ENCODE results near the gene MMS22L. TPM values are rescaled to one million over a fixed set of nuclear protein-coding genes. Genes with fewer than 3 reads are reported as not detected.

Gene MMS22L
- total RNA-seq, 5 donors from 2014 or later (not counting 1 experiment from before 2014, with no cell fraction given), result 10.2 to 14.0 (median 12.2) TPM

GRCh38 chr6:97306544-97307320, 23.7 kb upstream of the MMS22L start:
- DNase-seq (no peak), ATAC-seq (replicated peaks in 1 of 4) (no peak)
- Histone ChIP-seq H3K27me3 (replicated peaks in 1 of 2; ENCODE audit: control insufficient read depth in 2 of 2, extremely low read depth in 1 of 2, insufficient read depth in 2 of 2, low read length in 1 of 2) (peaks cover 0 to 4% of the 10 kb centered on the region in 2 experiments), H3K9me3 (no peaks in the 10 kb centered on the region), H3K36me3 (ENCODE audit: control insufficient read depth in 2 of 2, extremely low read depth in 1 of 2, insufficient read depth in 1 of 2, low read length in 1 of 2) (no peaks in the 10 kb centered on the region), H3K4me3 (ENCODE audit: control insufficient read depth in 1 of 2, extremely low read depth in 1 of 2, low read length in 1 of 2) (no peak overlapping the region), H3K27ac (ENCODE audit: low read length) (no peak overlapping the region), H3K4me1 (ENCODE audit: control insufficient read depth in 1 of 2, extremely low read depth in 1 of 2, insufficient read depth in 2 of 2, low read length in 2 of 2) (no peaks in the 10 kb centered on the region)
- peaks cover 12 to 24% of the 10 kb centered on the region in 2 donors for H3K27me3 Mint-ChIP-seq
- H3K4me3 Mint-ChIP-seq, result no peak overlapping the region
- H3K4me1 Mint-ChIP-seq, result no peaks in the 10 kb centered on the region
- WGBS (ENCODE audit: insufficient coverage), result 83% methylated on average over 1 of the region's 1 CpG
- ChIA-PET CTCF (no interaction called here), POLR2A (no interaction called here)
- H3K36me3 Mint-ChIP-seq, result no peaks in the 10 kb centered on the region
- H3K9me3 Mint-ChIP-seq, result no peaks in the 10 kb centered on the region
- H3K27ac Mint-ChIP-seq, result no peak overlapping the region

GRCh38 chr6:97305414-97306066, 22.5 kb upstream of the MMS22L start:
- Histone ChIP-seq H3K36me3 (ENCODE audit: control insufficient read depth in 2 of 2, extremely low read depth in 1 of 2, insufficient read depth in 1 of 2, low read length in 1 of 2) (no peaks in the 10 kb centered on the region), H3K27me3 (replicated peaks in 1 of 2; ENCODE audit: control insufficient read depth in 2 of 2, extremely low read depth in 1 of 2, insufficient read depth in 2 of 2, low read length in 1 of 2) (peaks cover 0 to 4% of the 10 kb centered on the region in 2 experiments), H3K4me3 (ENCODE audit: control insufficient read depth in 1 of 2, extremely low read depth in 1 of 2, low read length in 1 of 2) (no peak overlapping the region), H3K27ac (ENCODE audit: low read length) (no peak overlapping the region), H3K9me3 (no peaks in the 10 kb centered on the region), H3K4me1 (ENCODE audit: control insufficient read depth in 1 of 2, extremely low read depth in 1 of 2, insufficient read depth in 2 of 2, low read length in 2 of 2) (no peaks in the 10 kb centered on the region)
- H3K36me3 Mint-ChIP-seq, result no peaks in the 10 kb centered on the region
- H3K27me3 Mint-ChIP-seq, result peaks cover 17 to 27% of the 10 kb centered on the region in 2 donors
- WGBS (ENCODE audit: insufficient coverage), result 48% methylated on average over 5 of the region's 8 CpGs
- ATAC-seq (replicated peaks in 1 of 4), result no peak
- H3K27ac Mint-ChIP-seq, result no peak overlapping the region
- no peaks in the 10 kb centered on the region for H3K4me1 Mint-ChIP-seq
- H3K4me3 Mint-ChIP-seq, result no peak overlapping the region
- ChIA-PET POLR2A (no interaction called here), CTCF (no interaction called here)
- H3K9me3 Mint-ChIP-seq, result no peaks in the 10 kb centered on the region
- no peak for DNase-seq

- H3K36me3 Mint-ChIP-seq, result no peaks in the 10 kb centered on the region
Observed at GRCh38 chr6:97304701-97305100, 21.7 kb upstream of the MMS22L start.

GRCh38 chr6:97294451-97294850, 11.4 kb upstream of the MMS22L start:
- WGBS (ENCODE audit: insufficient coverage), result no CpG with 5 or more reads among the region's 3 CpGs
- no peaks in the 10 kb centered on the region for H3K36me3 ChIP-seq (ENCODE audit: control insufficient read depth in 2 of 2, extremely low read depth in 1 of 2, insufficient read depth in 1 of 2, low read length in 1 of 2)
- no peaks in the 10 kb centered on the region for H3K4me1 ChIP-seq (ENCODE audit: control insufficient read depth in 1 of 2, extremely low read depth in 1 of 2, insufficient read depth in 2 of 2, low read length in 2 of 2)
- H3K27ac Mint-ChIP-seq, result no peak overlapping the region
- ChIA-PET POLR2A (interaction anchor here in 1 of 2 donors (0.5 kb wide), 1 partner anchor 235 kb away, joined by 3 read pairs; no protein-coding TSS in a partner anchor), CTCF (no interaction called here)
- H3K9me3 Mint-ChIP-seq, result peaks cover 2 to 3% (median 2%) of the 10 kb centered on the region in 3 donors
- H3K27me3 ChIP-seq (replicated peaks in 1 of 2; ENCODE audit: control insufficient read depth in 2 of 2, extremely low read depth in 1 of 2, insufficient read depth in 2 of 2, low read length in 1 of 2), result no peaks in the 10 kb centered on the region
- peaks cover 2% of the 10 kb centered on the region for H3K36me3 Mint-ChIP-seq
- no peaks in the 10 kb centered on the region for H3K9me3 ChIP-seq
- no peaks in the 10 kb centered on the region for H3K4me1 Mint-ChIP-seq
- no peak overlapping the region for H3K4me3 Mint-ChIP-seq
- no peak overlapping the region for H3K27ac ChIP-seq (ENCODE audit: low read length)
- DNase-seq (no peak), ATAC-seq (replicated peaks in 1 of 4) (no peak)
- H3K4me3 ChIP-seq (ENCODE audit: control insufficient read depth in 1 of 2, extremely low read depth in 1 of 2, low read length in 1 of 2), result no peak overlapping the region
- peaks cover 24 to 41% of the 10 kb centered on the region in 2 donors for H3K27me3 Mint-ChIP-seq

More at GRCh38 chr6:97304701-97305100, 21.7 kb upstream of the MMS22L start:
- ChIA-PET POLR2A (no interaction called here), CTCF (no interaction called here)
- DNase-seq, result no peak
- peaks cover 0 to 4% of the 10 kb centered on the region in 2 experiments for H3K27me3 ChIP-seq (replicated peaks in 1 of 2; ENCODE audit: control insufficient read depth in 2 of 2, extremely low read depth in 1 of 2, insufficient read depth in 2 of 2, low read length in 1 of 2)
- Mint-ChIP-seq H3K9me3 (no peaks in the 10 kb centered on the region), H3K4me1 (no peaks in the 10 kb centered on the region), H3K4me3 (no peak overlapping the region), H3K27me3 (peaks cover 17 to 31% of the 10 kb centered on the region in 2 donors), H3K27ac (no peak overlapping the region)
- WGBS (ENCODE audit: insufficient coverage), result no CpG with 5 or more reads among the region's 2 CpGs
- ATAC-seq (replicated peaks in 1 of 4), result no peak
- no peaks in the 10 kb centered on the region for H3K9me3 ChIP-seq
- H3K4me1 ChIP-seq (ENCODE audit: control insufficient read depth in 1 of 2, extremely low read depth in 1 of 2, insufficient read depth in 2 of 2, low read length in 2 of 2), result no peaks in the 10 kb centered on the region
- no peak overlapping the region for H3K27ac ChIP-seq (ENCODE audit: low read length)
- no peaks in the 10 kb centered on the region for H3K36me3 ChIP-seq (ENCODE audit: control insufficient read depth in 2 of 2, extremely low read depth in 1 of 2, insufficient read depth in 1 of 2, low read length in 1 of 2)
- no peak overlapping the region for H3K4me3 ChIP-seq (ENCODE audit: control insufficient read depth in 1 of 2, extremely low read depth in 1 of 2, low read length in 1 of 2)

GRCh38 chr6:97293198-97293696, 10.2 kb upstream of the MMS22L start:
- Mint-ChIP-seq H3K9me3 (peaks cover 3 to 5% (median 5%) of the 10 kb centered on the region in 3 donors), H3K27ac (no peak overlapping the region), H3K4me3 (no peak overlapping the region), H3K4me1 (no peaks in the 10 kb centered on the region), H3K36me3 (peaks cover 2% of the 10 kb centered on the region), H3K27me3 (peaks cover 24 to 30% of the 10 kb centered on the region in 2 donors)
- no peaks in the 10 kb centered on the region for H3K36me3 ChIP-seq (ENCODE audit: control insufficient read depth in 2 of 2, extremely low read depth in 1 of 2, insufficient read depth in 1 of 2, low read length in 1 of 2)
- no CpG with 5 or more reads among the region's 2 CpGs for WGBS (ENCODE audit: insufficient coverage)
- no peak overlapping the region for H3K27ac ChIP-seq (ENCODE audit: low read length)
- CTCF ChIA-PET, result no interaction called here
- POLR2A ChIA-PET, result no interaction called here
- H3K4me3 ChIP-seq (ENCODE audit: control insufficient read depth in 1 of 2, extremely low read depth in 1 of 2, low read length in 1 of 2), result no peak overlapping the region
- H3K4me1 ChIP-seq (ENCODE audit: control insufficient read depth in 1 of 2, extremely low read depth in 1 of 2, insufficient read depth in 2 of 2, low read length in 2 of 2), result no peaks in the 10 kb centered on the region
- DNase-seq (no peak), ATAC-seq (replicated peaks in 1 of 4) (no peak)
- no peaks in the 10 kb centered on the region for H3K27me3 ChIP-seq (replicated peaks in 1 of 2; ENCODE audit: control insufficient read depth in 2 of 2, extremely low read depth in 1 of 2, insufficient read depth in 2 of 2, low read length in 1 of 2)
- no peaks in the 10 kb centered on the region for H3K9me3 ChIP-seq

- H3K4me3 ChIP-seq (ENCODE audit: control insufficient read depth in 1 of 2, extremely low read depth in 1 of 2, low read length in 1 of 2), result no peak overlapping the region
- Mint-ChIP-seq H3K27me3 (peaks cover 23 to 28% of the 10 kb centered on the region in 2 donors), H3K4me1 (no peaks in the 10 kb centered on the region), H3K36me3 (peaks cover 1% of the 10 kb centered on the region), H3K9me3 (peaks cover 2 to 5% (median 5%) of the 10 kb centered on the region in 3 donors), H3K27ac (no peak overlapping the region), H3K4me3 (no peak overlapping the region)
- ChIA-PET CTCF (no interaction called here), POLR2A (no interaction called here)
- no peaks in the 10 kb centered on the region for H3K27me3 ChIP-seq (replicated peaks in 1 of 2; ENCODE audit: control insufficient read depth in 2 of 2, extremely low read depth in 1 of 2, insufficient read depth in 2 of 2, low read length in 1 of 2)
- no peaks in the 10 kb centered on the region for H3K36me3 ChIP-seq (ENCODE audit: control insufficient read depth in 2 of 2, extremely low read depth in 1 of 2, insufficient read depth in 1 of 2, low read length in 1 of 2)
- no peak for DNase-seq
- no peaks in the 10 kb centered on the region for H3K4me1 ChIP-seq (ENCODE audit: control insufficient read depth in 1 of 2, extremely low read depth in 1 of 2, insufficient read depth in 2 of 2, low read length in 2 of 2)
- no peak for ATAC-seq (replicated peaks in 1 of 4)
- H3K27ac ChIP-seq (ENCODE audit: low read length), result no peak overlapping the region
- H3K9me3 ChIP-seq, result no peaks in the 10 kb centered on the region
- WGBS (ENCODE audit: insufficient coverage), result no CpG with 5 or more reads among the region's 1 CpG
Observed at GRCh38 chr6:97292671-97293070, 9.7 kb upstream of the MMS22L start.
